Left colon (tissue), 2 donors: ENCODE data around the gene CADM2. TPM values are rescaled to one million over a fixed set of nuclear protein-coding genes. Genes with fewer than 3 reads are reported as not detected.

Experiments
- ATAC-seq: fragments of 200-7000 bp; cut with Tn5 transposase; one replicate; pipeline ENCODE4 v1.9.1; 2020; ENCODE audit warnings: mild to moderate bottlenecking, moderate library complexity
- DNase-seq, 2 donors: peaks; one replicate each; pipeline ENCODE4 v3.0.0-alpha.2; 2020
- intact Hi-C, 2 donors: fragments of 100-400 bp; cut with DNase I in 1 of 2; cut with micrococcal nuclease in 1 of 2; formaldehyde crosslinking; loops; one replicate each; pipeline versions ENCODE4 v1.11.2 to v1.14.0; 2022; cut with DNase I, micrococcal nuclease
- total RNA-seq, 2 donors: library from RNA; stranded (reverse); fragmentation: NEBNext Ultra II Directional; extraction: Animal tissue kit (Norgen Biotek cat#: 25700); gene quantifications; one replicate each; pipeline ENCODE4 v1.2.1, GENCODE V29; 2021
- donor health status: DM: no; HTN: no; CAD: no.
- donor health status: DM: yes; HTN: yes; CAD: no.

The CADM2 gene
- total RNA-seq, 2 donors from 2014 or later = 1.1 to 2.5 TPM

DNA sequence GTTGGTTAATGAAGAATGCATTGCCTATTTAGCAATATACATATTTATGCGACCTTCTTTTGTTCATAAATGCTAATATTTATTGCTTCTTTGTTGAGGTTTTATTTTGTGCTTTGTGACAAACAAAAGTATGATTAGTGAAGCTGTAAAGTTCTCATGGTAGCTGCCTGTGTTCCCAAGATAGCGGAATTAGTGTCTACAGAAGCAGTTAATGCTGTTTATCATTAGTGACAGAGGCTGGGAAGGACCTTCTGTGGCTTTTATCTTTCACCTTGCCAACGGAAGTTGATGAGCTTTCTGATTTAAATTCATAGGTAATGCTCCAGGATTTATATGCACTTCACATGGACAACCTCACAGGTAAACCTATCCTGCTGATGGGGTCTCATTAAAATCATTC lies 418.3 kb downstream of the CADM2 start:
- ATAC-seq = no peak
- intact Hi-C loops = no loop called here
- no peak for DNase-seq

DNA sequence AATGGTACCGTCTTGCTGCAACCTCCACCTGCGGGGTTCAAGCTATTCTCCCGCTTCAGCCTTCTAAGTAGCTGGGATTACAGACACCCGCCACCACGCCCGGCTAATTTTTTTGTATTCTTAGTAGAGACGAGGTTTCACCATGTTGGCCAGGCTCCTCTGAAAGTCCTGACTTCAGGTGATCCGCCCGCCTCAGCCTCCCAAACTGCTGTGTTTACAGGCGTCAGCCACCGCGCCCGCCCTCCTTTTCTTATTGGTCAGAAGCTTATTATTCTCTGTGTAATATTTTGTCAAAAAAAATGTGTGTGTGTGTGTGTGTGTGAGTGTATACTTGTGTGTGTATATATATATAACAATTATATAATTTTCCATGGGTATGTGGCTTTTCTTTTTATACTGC lies 425.6 kb downstream of the CADM2 start:
- intact Hi-C loops = no loop called here
- ATAC-seq (no peak), DNase-seq (no peak)

DNA sequence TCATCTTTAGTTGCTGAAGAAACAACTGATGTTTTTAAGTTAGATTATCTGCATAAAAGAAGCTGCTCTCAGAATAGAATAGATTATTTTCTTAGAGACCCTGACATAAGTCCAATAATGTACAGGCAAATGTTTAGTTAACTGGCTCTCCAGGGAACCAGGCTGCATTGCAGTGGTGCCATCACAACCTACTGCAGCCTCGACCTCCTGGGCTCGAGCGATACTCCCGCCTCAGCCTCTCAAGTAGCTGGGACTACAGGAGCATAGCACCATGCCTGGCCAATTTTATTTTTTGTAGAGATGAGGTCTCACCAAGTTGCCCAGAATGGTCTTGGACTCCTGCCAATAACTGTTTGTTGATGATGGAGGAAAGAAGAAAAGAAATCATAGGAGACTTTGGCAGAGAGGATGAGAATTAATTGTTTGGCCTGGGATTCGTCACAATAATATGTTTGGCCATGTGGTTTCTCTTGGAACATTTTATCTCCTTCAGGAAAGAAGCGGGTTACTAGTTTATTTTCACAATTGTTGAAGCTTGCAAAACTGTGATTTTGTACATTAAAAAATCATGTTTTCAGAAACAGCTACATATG lies 429.2 kb downstream of the CADM2 start:
- intact Hi-C loops = no loop called here
- no peak for ATAC-seq

DNA sequence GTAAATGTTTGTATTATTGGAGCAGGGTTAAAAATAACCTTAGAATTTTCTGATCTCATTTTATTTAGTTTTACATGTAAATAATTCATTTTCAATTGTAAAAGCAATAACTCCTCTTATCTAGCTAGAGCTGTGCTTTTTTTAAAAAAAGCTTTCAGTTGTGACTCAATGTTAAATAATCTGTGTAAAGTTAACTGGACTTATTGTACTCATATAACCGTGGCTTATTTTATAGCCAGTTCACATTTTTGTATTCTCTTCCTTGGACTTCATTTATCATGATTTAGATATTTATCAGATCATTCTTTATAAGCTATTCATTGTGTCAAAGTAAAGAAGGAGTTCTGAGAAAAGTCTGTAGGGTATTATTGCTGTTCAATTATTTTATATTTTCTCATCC lies 435.6 kb downstream of the CADM2 start:
- intact Hi-C loops = no loop called here
- no peak for ATAC-seq

More for the DNA sequence above, 429.2 kb downstream of the CADM2 start:
- no peak for DNase-seq

DNA sequence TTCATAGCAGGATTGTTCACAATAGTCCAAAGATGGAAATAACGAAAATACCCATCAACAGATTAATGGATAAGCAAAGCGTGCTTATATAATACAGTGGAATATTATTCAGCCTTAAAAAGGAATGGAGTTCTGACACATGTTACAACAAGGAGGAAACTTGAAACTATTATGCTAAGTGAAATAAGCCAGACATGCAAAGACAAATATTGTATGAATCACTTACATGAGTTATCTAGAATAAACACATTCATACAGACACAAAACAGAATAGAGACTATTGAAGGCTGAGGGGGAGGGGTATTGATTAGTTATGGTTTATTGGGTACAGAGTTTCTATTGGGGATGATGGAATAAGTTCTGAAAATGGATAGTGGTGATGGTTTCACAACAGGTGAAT lies 438.6 kb downstream of the CADM2 start:
- no peak for DNase-seq
- intact Hi-C loops = no loop called here
- no peak for ATAC-seq

More for the DNA sequence above, 435.6 kb downstream of the CADM2 start:
- no peak for DNase-seq

DNA sequence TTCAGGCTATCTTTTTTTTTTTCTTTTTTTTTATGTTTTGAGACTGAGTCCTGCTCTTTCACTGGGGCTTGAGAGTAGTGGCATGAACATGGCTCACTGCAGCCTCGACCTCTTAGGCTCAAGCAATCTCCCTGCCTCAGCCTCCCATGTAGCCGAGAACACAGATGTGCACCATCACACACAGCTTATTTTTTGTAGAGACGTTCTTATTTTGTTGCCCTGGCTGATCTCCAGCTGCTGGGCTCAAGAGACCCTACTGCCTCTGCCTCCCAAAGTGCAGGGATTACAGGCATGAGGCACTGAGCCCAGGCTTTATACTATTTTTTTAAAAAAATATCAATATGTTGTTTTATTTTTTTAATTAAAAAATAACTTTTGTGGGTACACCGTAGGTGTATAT lies 467.3 kb downstream of the CADM2 start:
- intact Hi-C loops = no loop called here
- no peak for DNase-seq

DNA sequence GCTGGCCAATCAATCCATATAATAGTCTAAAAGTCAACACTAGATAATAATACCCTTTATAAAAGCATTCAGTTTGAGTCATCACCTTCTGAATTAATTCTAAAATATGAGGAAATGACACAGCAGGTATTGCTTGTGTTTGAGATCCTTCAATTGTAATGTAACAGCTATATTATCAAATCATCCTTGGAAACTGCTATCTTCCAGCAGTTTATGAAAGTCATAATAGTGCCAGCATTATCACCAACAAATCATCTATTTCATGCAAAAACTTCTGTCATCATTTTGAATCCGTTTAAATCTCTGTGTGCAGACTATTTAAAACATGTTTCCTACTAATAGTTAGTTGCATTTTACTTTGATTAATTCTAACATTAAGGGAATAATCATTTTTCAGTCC lies 468.7 kb downstream of the CADM2 start:
- DNase-seq = no peak
- no peak for ATAC-seq
- intact Hi-C loops = no loop called here

More for the DNA sequence above, 467.3 kb downstream of the CADM2 start:
- ATAC-seq = no peak

DNA sequence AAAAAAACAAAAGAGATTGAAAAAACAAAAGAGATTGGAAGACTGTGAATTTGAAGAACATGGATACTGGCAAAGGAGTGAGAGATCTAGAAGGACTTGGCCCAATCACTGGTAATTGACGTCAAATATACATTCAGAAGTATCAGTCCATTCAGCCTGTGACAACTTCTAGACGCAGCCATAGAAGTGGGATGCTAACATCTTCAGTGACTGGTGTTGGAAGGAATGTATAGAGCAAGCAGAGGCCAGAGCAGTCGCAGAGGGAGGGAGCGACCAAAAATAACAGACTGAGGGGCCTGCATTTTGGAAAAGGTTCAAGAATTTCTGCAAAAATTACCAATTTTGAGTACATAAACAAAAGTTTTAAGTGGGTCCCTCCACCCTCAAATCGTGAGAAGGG lies 473.3 kb downstream of the CADM2 start:
- intact Hi-C loops = no loop called here
- no peak for ATAC-seq
- no peak for DNase-seq

DNA sequence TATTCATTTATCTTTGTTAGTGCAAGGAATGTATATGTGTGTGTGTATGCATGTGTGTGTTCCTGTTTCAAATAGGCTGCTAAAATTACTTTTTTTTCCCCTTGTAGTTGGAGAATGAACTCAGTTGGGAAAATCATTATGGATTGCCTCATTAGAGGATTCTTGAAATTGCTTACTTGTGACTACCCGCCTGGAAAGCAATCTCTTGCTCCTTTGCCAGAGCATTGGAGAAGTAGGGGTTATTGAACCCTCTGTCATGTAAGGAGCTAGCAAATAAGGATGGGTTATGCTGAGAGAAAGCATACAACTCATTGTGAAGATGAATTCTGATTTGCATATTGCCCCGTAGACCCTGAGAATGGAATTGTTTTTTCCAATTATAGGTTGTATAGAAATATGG lies 474.5 kb downstream of the CADM2 start:
- no peak for DNase-seq
- ATAC-seq = no peak
- intact Hi-C loops = no loop called here

DNA sequence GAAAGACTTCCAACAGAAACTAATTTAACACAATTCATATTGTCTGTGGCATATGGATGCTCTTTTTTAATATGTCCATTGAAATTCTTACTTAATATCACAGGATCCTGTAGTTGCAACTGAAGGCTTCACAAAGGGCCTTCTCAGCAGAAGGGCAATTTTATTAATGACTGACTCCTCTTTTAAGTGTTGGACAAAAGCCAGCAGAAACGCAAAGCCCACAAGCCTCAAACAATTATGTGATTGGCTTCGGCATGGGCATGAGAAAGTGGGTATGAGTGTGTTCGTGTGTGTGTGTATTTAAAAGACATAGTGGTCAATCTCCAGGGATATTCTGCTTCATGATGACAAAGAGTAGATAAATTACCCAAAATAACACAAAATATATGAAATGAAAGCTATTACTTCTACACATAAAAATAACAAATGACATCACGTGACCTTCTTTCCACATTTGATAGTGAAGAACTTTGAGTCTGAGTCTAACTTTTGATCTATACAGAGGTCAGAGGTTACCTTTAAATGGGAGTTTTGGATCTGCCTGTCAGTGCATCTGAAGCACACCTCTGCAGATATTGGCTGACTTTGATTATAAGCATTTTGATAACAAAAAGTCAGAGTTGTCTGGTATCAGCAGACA lies 496.9 kb downstream of the CADM2 start:
- DNase-seq (no peak), ATAC-seq (no peak)
- intact Hi-C loops = no loop called here

DNA sequence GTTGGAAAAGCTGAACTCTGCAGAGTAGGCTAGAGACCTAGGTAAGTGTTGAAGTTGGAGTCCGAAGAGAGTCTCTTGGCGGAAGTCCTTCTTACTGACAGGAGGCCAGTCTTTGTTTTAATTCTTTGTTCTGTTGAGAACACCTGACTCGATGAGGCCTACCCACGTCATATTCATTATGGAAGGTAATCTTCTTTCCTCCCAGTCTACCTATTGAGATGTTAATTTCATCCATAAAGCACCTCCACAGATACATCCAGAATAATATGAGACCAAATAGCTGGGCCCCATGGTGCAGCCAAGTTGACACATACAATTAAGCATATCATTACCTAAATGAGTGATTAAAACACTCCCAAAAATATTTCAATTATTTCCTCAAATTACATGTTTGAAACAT lies 515.5 kb downstream of the CADM2 start:
- intact Hi-C loops = no loop called here
- DNase-seq = no peak
- ATAC-seq = no peak

DNA sequence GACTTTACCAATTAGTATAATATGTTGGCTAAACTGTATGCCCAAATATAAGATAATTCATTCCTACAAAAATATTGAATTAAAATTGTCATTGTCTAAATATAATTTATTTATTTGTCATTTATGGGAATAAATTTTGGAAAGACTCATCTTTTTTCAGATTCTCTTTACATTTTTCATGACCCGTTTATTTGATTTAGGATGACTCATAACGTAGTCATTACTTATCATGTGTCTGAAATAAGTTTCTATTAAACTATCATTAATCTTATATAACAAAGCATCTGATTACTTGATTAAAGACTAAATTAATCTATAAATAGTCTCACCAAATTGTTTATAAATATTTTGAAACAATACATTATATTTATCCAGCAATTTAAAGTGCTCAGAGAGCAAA lies 516.6 kb downstream of the CADM2 start:
- ATAC-seq = no peak
- no peak for DNase-seq
- intact Hi-C loops = no loop called here

DNA sequence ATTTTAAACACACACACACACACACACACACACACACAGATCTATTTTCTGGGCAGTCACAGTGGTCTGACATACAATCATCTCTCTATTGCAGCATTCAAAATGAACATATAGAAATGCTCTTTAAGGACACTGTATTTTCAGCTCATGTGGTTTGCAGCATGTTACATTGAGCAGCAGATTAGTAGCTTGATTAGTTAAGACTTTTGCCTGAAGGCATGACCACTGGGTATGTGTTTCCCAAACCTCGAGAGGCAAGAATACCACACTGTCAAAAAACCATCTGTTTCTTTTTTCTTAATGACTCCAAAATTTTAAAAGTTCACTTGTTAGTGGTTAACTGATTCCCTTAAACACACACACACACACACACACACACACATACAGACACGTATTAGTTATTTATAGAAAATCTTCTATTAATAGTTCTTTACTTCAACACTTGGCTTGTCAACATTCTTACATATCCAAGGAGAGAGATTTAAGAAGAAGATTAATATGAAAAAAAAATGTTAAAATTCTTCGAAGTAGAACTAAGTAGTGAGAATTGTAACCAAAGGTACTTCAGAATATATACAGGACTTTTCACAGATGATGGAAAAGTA lies 518.2 kb downstream of the CADM2 start:
- intact Hi-C loops = no loop called here
- DNase-seq (no peak), ATAC-seq (no peak)

DNA sequence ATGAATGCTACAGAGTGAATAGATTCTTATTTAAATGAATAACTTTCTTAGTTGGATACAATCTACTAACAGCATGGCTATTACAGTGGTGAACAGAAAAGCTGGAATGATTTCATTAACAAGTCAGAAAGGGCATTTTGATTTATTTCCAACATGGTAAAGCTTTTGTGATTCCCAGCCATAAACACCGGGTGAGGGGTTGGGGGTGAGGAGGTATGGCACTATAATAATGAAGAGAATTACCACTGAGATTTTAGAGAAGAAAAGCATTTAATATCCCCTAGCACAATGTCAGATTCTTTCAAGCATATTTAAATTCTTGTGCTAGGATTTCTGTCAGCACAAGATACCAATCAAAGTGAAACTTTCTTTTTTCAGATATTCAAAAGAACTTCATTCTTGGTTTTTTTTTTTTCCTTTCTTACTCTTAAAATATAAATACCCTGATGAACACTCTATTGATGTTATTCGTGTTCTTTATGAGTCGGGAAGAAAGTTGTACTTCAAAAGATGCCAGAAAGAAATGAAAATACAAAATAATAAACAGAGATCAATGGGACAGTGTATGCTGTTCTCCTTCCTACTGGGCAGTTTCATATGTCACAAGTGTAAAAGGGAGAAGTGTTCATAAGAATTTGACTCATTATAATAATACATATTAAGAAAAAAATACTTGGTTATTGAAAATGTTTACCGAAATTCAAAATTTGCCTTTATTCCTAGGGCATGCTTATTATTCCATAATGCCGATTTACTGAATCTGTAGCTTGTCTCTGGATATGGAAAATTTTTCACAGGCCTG lies 522.8 kb downstream of the CADM2 start:
- intact Hi-C loops = no loop called here
- ATAC-seq = no peak

DNA sequence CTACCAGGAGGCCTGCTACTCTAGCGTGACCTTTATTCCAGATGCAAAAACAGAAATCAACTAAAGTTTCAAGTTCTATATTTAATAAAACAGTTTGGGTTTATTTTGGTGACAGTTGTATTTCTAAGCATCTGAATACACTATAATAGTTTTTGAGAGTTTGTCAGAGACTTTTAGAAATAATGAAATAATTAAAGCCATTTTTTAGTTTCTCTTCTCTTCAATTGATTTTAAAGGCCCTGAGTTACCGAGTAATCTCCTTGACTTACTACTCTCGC lies 523.4 kb downstream of the CADM2 start:
- intact Hi-C loops = no loop called here
- no peak for ATAC-seq
- DNase-seq = no peak

More for the DNA sequence above, 522.8 kb downstream of the CADM2 start:
- no peak for DNase-seq

DNA sequence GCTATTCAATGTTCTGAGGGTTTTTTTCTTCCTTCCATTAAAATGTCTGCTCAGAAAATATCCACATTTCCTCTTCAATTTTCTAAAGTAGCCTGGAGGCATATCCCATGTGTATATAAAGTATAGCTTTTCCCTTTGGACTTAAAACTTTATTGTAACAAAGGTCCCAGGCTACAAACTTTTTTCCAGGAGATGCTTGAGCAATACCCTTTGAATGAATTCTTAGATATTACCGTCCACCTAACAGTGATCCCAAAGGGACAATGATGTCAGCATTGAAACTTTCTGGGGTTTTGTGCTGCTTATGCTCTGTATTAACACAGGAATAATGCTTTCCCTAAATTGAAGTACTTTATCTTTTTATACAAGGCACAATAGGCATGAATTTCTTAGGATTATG lies 525.2 kb downstream of the CADM2 start:
- intact Hi-C loops = no loop called here
- DNase-seq (no peak), ATAC-seq (no peak)

DNA sequence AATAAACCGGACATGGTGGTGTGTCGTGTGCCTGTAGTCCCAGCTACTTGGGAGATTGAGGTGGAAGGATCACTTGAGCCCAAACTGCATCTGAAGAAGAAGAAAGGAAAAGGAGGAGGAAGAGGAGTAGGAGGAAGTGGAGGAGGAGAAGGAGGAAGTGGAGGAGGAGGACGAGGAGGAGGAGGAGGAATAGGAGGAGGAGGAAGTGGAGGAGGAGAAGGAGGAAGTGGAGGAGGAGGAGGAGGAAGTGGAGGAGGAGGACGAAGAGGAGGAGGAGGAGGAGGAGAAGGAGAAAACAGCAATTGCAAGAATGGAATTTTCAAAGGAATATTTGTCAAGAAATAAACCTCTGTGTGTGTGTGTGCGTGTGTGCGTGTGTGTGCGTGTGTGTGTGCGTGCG lies 528.6 kb downstream of the CADM2 start:
- ATAC-seq (no peak), DNase-seq (no peak)
- intact Hi-C loops = no loop called here

DNA sequence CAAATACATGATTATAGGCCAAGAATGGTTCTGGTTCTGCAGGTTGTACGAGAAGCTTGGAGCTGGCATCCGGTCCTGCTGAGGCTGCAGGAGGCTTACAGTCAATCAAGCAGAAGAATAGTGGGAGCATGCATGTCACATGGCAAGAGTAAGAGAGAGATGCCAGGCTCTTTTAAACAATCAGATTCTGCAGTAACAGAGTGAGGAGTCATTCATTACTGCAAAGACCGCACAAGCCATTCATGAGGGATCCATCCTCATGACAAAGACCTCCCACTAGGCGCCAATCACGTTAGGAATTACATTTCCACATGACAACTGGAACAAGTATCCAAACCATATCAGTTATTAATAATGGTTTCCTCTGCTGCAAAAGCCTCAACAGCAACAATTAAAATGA lies 536.8 kb downstream of the CADM2 start:
- DNase-seq (no peak), ATAC-seq (no peak)
- intact Hi-C loops = no loop called here

DNA sequence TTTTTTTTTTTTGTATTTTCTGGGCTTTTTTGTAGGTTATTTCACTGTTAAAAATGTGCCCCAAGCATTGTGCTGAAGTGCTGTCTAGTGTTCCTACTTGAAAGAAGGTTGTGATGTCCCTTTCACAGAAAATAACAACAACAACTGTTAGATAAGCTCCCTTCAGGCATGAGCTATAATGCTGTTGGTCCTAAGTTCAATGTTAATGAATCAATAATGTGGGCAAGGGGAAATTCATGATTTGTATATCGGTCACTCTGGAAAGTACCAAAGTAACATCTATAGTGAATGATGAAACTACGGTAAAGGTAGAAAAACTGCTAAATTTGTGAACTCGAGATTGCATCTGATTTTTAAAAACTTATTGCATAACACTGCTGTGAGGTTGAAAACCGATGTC lies 539.4 kb downstream of the CADM2 start:
- ATAC-seq (no peak), DNase-seq (no peak)
- intact Hi-C loops = no loop called here

DNA sequence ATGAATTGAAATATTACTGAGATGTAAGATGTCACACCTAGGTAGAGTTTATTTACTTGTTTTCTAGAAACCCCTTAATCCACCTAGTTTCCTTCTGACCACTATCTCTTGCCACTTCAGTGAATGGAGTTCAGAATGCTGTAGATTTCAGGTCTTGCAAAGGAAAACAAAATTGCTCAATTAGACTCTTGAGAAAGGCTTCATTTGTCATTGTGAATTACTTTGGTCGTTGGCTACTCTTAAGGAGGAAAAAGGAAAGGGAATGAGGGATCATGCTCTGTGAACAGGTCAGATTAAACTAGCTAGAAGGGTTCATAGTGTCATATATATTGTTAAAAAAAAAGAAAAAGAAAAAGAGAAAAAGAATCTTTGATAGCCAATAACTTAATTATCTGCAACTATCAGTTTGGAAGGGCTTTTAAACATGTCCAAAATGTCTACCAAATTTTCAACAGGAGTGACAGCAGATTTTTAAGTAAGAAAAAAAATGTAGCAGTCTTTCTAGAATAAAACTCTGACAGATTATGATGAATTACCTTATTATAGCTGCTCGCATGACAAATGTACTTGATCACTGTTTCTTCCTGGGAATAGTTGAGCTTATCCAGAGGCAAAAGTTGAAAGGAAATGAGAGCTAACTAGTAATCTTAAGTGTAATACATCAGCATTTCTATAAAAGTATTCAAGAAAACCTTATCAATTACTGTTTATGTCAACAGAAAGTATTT lies 543.5 kb downstream of the CADM2 start:
- no peak for DNase-seq
- no peak for ATAC-seq
- intact Hi-C loops = no loop called here
